Testis (tissue), 3 donors: ENCODE results near the gene FOXO1. TPM values are rescaled to one million over a fixed set of nuclear protein-coding genes. Genes with fewer than 3 reads are reported as not detected.

ENCODE experiments used
- DNase-seq: peaks from one replicate; pipeline ENCODE4 v3.0.0-alpha.2; 2019
- H3K27ac ChIP-seq, 2 donors: fragments of 200-600 bp; sonication (generic); one replicate each; pipeline ENCODE4 v1.5.1; 2019
- H3K27me3 ChIP-seq: fragments of 200-600 bp; sonication (generic); one replicate; pipeline ENCODE4 v1.5.1; 2019
- H3K36me3 ChIP-seq: fragments of 200-600 bp; sonication (generic); one replicate; pipeline ENCODE4 v1.5.1; 2017; ENCODE audit warnings: low read depth; ENCODE audit errors: missing control alignments
- H3K4me1 ChIP-seq: fragments of 200-600 bp; sonication (generic); one replicate; pipeline ENCODE4 v1.5.1; 2019
- H3K4me3 ChIP-seq, 2 donors: fragments of 200-600 bp; sonication (generic); one replicate each; pipeline ENCODE4 v1.5.1; 2017 to 2019
- H3K9me3 ChIP-seq: fragments of 200-600 bp; sonication (generic); one replicate; pipeline ENCODE4 v1.5.1; 2017
- POLR2A ChIP-seq: fragments of 450-650 bp; IDR thresholded peaks from one replicate; pipeline ENCODE4 v1.6.1; 2017; ENCODE audit warnings: antibody characterized with exemption, mild to moderate bottlenecking, moderate library complexity
- WGBS, 2 donors: methylation state at CpG; one replicate each; pipeline ENCODE4 v1.1.5; 2018; 5-methylcytosine and 5-hydroxymethylcytosine counted together
- intact Hi-C: fragments of 100-400 bp; cut with DNase I; formaldehyde crosslinking; loops from one replicate; pipeline ENCODE4 v1.15.1; 2023; ENCODE audit warnings: low total_unique reads
- polyA plus RNA-seq: library from polyadenylated mRNA; stranded (reverse); fragments of 350-450 nt; fragmentation: Illumina TruSeq; extraction: RNeasy Lipid Tissue Mini Kit (QIAGEN cat#74804); gene quantifications from one replicate; pipeline ENCODE4 v1.2.3, GENCODE V29; 2014; ENCODE audit warnings: low read depth, low replicate concordance; ENCODE audit not compliant: insufficient read depth
- total RNA-seq, 2 donors: library from RNA; depleted of rRNA; stranded (reverse); fragments of >200 nt; gene quantifications; one replicate each; pipeline ENCODE4 v1.2.3, GENCODE V29; 2016
- TF ChIP-seq, protein P1 (sequence below), 3 experiments: fragments of 450-650 bp in 2 of 3; fragments of 200-600 bp in 1 of 3; sonication (generic) in 1 of 3; IDR thresholded peaks; one replicate each; pipeline ENCODE4 v1.5.1; 2016 to 2019; ENCODE audit warnings: antibody characterized with exemption in 3 of 3, mild to moderate bottlenecking in 2 of 3, moderate library complexity in 1 of 3

FOXO1 gene
- total and polyA plus RNA-seq, 3 donors from 2014 or later = 19.5 to 58.7 (median 52.2) TPM

DNA sequence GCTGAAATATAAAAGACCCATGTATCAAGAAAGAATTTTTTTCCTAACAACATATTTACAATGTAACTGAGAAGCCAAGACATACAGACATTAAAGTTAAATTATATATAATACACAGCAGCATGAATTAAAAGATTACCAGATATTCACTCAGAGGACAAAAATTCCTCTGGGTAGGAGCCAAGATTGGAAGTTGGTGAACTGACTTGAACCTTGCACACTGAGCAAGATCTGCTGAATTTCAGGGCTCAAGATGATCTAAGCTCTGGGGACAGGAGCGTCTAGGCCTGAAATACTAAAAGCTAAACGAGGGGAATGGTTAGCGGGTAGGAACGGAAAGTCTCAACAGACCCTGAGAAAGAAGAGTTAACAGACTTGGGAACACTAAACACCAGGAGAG lies 8.5 kb downstream of the FOXO1 start:
- no peak for DNase-seq
- WGBS, 2 donors = 74 to 80% methylated on average over 4 of the region's 4 CpGs
- intact Hi-C loops = no loop called here
- no peak overlapping the region for H3K4me3 ChIP-seq
- H3K9me3 ChIP-seq = no peaks in the 10 kb centered on the region
- H3K27me3 ChIP-seq = no peaks in the 10 kb centered on the region
- TF ChIP-seq POLR2A = no peak
- TF ChIP-seq, protein P1, sequence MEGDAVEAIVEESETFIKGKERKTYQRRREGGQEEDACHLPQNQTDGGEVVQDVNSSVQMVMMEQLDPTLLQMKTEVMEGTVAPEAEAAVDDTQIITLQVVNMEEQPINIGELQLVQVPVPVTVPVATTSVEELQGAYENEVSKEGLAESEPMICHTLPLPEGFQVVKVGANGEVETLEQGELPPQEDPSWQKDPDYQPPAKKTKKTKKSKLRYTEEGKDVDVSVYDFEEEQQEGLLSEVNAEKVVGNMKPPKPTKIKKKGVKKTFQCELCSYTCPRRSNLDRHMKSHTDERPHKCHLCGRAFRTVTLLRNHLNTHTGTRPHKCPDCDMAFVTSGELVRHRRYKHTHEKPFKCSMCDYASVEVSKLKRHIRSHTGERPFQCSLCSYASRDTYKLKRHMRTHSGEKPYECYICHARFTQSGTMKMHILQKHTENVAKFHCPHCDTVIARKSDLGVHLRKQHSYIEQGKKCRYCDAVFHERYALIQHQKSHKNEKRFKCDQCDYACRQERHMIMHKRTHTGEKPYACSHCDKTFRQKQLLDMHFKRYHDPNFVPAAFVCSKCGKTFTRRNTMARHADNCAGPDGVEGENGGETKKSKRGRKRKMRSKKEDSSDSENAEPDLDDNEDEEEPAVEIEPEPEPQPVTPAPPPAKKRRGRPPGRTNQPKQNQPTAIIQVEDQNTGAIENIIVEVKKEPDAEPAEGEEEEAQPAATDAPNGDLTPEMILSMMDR (IDR thresholded peaks at IDR 0.05) = no peak
- no peak overlapping the region for H3K27ac ChIP-seq
- H3K36me3 ChIP-seq = no peaks in the 10 kb centered on the region
- H3K4me1 ChIP-seq = peaks cover 38% of the 10 kb centered on the region

DNA sequence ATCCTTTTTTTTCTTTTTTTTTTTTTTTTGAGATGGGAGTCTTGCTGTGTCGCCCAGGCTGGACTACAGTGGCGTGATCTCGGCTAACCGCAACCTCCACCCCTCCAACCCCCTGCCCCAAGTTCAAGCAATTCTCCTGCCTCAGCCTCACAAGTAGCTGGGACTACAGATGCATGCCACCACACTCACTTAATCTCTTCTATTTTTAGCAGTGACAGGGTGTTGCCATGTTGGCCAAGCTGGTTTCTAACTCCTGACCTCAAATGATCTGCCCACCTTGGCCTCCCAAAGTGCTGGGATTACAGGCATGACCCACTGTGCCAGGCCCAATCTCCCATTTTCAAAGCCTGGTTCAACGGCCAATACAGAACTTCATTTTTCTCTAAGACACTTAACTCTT lies 9.1 kb downstream of the FOXO1 start:
- Histone ChIP-seq H3K9me3 (no peaks in the 10 kb centered on the region), H3K36me3 (no peaks in the 10 kb centered on the region), H3K27me3 (no peaks in the 10 kb centered on the region), H3K4me3 (no peak overlapping the region), H3K4me1 (peaks cover 31% of the 10 kb centered on the region), H3K27ac (no peak overlapping the region)
- TF ChIP-seq, protein P1 (IDR thresholded peaks at IDR 0.05) = no peak
- TF ChIP-seq POLR2A = no peak
- no peak for DNase-seq
- intact Hi-C loops = no loop called here
- WGBS, 2 donors = 94 to 95% methylated on average over 5 of the region's 5 CpGs

DNA sequence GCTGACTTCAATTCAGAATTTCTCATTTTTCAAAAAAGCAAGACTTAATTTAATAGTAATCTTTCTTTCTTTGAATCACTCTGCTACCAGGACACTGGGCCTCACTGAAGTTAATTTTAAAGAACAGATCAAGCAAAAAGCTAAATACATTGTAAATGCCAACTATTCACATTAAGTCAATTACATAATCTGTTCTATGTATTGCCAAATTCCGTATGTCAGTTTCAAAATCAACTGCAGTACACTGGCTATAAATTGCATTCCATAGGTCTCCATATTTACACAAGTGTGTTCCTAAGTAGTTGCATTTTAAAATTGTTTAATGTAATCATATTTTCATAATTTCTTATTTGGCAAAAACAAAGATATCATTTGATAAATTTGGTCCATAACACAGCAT lies 10.1 kb downstream of the FOXO1 start:
- no peak for DNase-seq
- Histone ChIP-seq H3K36me3 (no peaks in the 10 kb centered on the region), H3K4me1 (peaks cover 25% of the 10 kb centered on the region), H3K9me3 (no peaks in the 10 kb centered on the region), H3K27ac (no peak overlapping the region), H3K27me3 (no peaks in the 10 kb centered on the region), H3K4me3 (no peak overlapping the region)
- TF ChIP-seq, protein P1 (IDR thresholded peaks at IDR 0.05) = no peak
- TF ChIP-seq POLR2A = no peak
- WGBS, 2 donors = 85 to 95% methylated on average over 1 of the region's 1 CpG
- intact Hi-C loops = no loop called here

DNA sequence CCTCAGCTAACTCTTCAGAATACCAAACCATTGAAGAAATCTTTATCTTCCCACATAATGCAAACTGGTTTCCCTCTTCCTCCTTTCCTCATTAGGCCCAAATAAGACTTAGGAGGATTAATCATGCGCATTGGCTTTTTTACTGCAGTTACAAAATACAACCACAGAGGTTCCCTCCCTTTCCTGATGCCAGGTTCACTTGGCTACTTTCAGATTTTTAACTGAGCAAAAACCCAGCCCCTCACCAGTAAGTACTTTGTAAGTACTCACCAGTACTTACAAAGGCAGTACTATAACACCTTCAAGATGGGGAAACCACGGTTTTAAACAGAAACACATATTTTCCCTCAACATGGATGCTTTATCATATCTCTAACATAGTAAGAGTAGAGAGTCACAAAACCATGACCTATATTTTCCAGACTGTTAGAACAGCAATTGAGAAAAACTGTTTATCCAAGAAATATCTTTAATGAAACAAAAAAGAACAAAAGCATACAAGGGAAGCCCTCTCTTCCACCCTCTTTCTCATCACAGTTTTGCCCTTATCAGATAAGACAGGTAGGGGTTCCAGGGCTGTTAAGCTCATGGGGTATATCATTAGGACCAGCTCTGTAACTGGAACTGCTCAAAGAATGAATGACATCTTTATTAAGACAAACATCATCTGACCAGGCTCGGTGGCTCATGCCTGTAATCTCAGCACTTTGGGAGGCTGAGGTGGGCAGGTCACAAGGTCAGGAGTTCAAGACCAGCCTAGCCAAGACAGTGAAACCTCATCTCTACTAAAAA lies 12.7 kb downstream of the FOXO1 start:
- Histone ChIP-seq H3K27ac (peak overlapping the region in 1 of 2 donors; percentile 7), H3K4me3 (no peak overlapping the region), H3K27me3 (no peaks in the 10 kb centered on the region), H3K9me3 (no peaks in the 10 kb centered on the region), H3K36me3 (no peaks in the 10 kb centered on the region), H3K4me1 (peaks cover 13% of the 10 kb centered on the region)
- TF ChIP-seq, protein P1 (IDR thresholded peaks at IDR 0.05) = no peak
- no peak for TF ChIP-seq POLR2A
- DNase-seq = no peak
- WGBS, 2 donors = 61 to 69% methylated on average over 3 of the region's 3 CpGs
- intact Hi-C loops = no loop called here

DNA sequence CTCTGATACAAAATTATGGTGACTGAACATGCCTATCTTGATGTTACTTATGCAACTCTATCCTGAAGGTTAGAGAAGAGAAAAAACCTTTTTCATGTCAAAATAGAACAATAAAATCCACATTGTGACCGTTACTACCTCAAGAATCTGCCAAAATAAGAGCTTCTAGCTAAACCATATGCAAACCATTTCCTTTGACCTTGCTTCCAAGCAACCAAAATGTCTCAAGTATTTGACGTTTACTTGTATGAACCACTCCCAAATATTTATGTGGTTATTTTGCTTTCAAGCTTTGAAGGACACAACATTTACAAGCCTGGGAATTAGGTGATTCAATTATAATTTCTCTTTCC lies 13.9 kb downstream of the FOXO1 start:
- H3K27me3 ChIP-seq = no peaks in the 10 kb centered on the region
- peaks cover 6% of the 10 kb centered on the region for H3K4me1 ChIP-seq
- H3K9me3 ChIP-seq = no peaks in the 10 kb centered on the region
- 61 to 76% methylated on average over 2 of the region's 2 CpGs for WGBS, 2 donors
- intact Hi-C loops = no loop called here
- no peaks in the 10 kb centered on the region for H3K36me3 ChIP-seq
- no peak for DNase-seq
- no peak overlapping the region for H3K4me3 ChIP-seq
- H3K27ac ChIP-seq = no peak overlapping the region
- TF ChIP-seq, protein P1 (IDR thresholded peaks at IDR 0.05) = no peak
- no peak for TF ChIP-seq POLR2A
